Stimulated activated CD8-positive, alpha-beta memory T cell treated with anti-CD3 and anti-CD28 coated beads, Interleukin-4, amount 100 ng/mL, for 24 hours (primary cell): ENCODE data around the gene GPAT3.

ENCODE experiments used
- DNase-seq: peaks from one replicate; pipeline ENCODE4 v3.0.0-alpha.2; 2020; ENCODE audit warnings: low read depth

The GPAT3 gene

DNA sequence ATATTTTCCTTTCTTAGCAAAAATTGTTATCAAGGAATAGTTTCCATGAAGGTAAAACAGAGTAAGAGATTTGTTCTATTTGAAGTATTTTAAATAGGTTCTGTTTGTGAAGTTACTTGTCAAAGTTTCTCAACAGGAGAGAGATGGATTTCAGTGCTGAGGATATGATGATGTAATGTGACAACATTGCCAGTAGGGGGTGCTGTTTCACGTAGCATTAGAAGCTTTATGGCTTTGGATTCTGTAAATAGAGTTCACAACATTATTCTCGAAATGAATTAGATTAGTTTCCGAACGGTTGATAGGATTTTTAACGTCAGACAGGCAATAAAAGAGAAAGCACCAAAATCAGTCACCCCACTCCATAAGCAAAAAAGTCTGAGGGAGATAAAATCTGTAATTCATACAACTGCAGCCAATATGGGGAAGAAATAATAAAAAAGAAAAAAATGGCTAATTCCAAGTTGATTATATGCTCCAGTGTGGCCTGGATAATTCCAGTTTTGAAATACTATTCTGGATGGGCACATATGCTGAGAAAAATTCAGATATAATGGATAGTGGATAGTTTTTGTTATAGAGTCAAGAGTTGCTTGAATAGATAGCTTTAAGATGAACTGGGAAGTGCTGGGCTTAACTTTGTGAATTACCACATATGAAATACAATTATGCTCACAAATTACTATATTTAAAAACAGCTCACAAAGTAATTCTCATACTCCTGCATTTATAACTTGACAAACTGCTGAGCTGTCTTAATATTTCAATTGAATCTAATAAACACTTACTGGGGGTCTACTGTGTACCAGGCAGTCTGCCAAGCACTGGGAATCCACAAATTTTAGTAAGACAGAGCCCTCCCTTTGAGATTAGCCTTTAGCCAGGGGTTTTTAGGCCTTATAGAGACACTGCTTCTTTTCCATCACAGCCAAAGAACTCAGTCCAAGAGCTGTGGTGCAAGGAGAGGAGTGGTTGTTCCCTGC, 109.1 kb downstream of the GPAT3 start:
- no peak for DNase-seq

DNA sequence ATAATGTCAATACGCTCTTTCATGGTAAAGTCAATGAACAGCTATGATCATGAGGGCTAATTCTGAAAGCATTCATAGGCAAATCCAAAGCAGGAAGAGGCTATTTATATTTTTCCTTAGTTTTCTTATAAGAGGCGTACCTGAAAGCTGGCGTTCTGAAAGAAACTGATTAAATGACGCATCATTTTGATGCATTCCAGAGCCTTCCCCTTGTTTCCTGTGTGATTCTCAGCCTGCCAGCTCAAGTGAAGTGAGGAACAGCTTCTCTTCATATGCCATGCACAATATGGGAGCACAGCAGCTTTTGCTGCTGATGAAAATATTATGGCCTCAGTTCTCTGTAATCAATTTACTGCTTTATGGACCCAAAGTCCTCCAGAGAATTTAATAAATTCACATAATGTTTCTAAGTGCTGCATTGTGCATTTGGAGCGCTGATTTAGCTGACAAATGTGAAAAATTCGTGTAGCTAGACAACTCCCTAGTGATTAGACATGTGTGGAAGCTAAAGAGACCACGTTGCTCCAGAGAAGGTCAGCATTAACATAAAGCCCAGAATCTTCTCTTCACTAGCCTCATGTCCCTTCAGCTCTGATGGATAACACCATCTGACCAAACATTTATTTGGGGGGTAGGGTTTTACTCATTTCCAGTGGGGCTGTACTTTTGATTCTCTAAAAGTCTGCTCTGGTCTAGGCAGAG, 110.8 kb downstream of the GPAT3 start:
- no peak for DNase-seq

DNA sequence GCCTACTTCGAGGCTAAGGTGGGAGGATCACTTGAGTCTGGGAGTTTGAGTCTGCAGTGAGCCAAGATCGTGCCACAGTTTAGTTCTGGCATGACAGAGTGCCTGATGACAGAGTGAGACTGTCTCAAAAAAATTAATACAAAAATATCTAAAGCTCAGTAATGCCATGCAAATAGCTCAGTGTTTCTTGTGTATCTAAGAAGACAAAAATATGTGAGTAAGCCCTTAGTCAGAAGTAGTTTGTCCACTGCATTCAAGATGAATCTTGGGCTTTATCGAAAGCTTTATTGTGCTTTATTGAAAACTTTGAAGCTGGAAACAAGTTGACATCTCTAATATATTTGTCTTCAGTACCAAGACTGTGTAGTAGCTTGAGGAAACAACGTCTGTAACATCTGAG, 115.9 kb downstream of the GPAT3 start:
- DNase-seq, result no peak
